Endometrial microvascular endothelial cells (primary cell): Measurements from ENCODE around the gene PRPF19. TPM values are rescaled to one million over a fixed set of nuclear protein-coding genes. Genes with fewer than 3 reads are reported as not detected.
"Not testable (repeated sequence)": the region's sequence is repeated elsewhere in the genome, so short reads cannot be mapped to it uniquely, and the experiment has no call there.

Source experiments
- in situ Hi-C: cut with HindIII; loops from 2 replicates; pipeline ENCODE4 v1.10.0; 2017; ENCODE audit warnings: low sequenced_read_pairs, low pct_unique_long_range_greater_than_20kb; ENCODE audit errors: inconsistent ontology term
- total RNA-seq: library from RNA; depleted of rRNA; stranded (reverse); fragments of >200 nt; gene quantifications from one replicate; pipeline ENCODE4 v1.2.3, GENCODE V29; 2015; ENCODE audit errors: inconsistent ontology term

PRPF19 gene
- total RNA-seq, 1 donor from 2014 or later = 130 TPM

DNA sequence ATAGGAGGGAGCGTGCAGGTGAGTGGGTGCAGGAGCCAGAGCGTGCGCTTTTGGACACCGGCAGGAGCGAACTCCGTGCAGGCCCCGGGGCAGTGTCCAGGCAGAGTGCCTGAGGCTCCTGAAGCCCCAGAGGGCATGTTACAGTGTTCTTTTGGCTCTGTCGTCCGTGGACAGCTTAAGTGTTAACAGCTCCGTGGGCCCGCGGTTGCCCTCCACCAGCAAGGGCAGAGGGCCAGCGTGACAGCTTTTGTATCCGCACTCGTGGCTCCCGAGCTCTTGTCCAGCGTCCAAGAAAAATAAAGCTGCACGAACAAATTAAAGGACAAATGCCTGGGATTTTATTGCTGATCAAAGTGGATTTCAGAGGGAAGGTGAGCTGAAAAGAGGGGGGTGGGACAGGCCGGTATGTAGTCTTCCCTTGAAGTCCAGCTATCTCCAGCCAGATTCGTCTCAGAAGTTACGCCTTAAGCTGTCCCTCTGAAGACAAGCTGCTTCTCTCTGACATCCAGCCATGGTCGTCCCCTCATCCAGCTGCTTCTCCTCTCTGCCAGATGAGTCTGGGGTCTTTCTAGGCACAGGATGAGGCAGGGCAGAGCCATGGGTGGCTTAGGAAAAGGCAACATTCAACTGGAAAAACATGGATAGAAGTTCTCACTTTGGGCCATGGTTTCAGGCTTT is 6.6 kb upstream of the PRPF19 start:
- in situ Hi-C loops = no loop called here

DNA sequence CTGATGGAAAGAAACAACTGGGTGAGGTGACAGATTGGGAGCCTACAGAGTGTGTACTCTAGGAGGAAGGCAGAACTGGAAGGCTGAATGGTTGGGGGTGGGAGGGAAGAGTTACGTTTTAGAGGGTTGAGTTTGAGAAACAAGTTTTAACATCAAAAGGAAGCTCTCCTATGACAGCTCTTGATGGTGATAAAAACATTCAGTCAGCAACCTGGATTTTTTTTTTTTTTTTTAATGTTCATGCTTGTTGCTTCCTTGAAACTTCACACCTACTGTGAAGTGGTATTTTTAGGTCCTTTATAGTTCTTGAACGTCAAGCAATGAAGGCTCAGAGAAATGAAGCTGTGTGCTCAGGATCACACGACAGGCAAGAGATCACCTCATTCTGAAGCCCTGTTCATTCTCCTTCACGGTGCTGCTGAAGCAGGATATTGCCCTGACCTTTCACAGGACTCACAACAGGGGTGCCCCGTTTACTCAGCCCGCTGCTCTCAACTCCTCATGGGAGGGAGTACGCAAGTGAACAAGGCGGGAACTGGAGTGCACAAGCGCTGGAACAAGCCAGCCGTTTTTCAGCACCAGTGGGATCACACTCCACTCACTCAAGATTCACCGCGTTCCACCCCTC is 6.0 kb upstream of the PRPF19 start:
- in situ Hi-C loops = no loop called here

DNA sequence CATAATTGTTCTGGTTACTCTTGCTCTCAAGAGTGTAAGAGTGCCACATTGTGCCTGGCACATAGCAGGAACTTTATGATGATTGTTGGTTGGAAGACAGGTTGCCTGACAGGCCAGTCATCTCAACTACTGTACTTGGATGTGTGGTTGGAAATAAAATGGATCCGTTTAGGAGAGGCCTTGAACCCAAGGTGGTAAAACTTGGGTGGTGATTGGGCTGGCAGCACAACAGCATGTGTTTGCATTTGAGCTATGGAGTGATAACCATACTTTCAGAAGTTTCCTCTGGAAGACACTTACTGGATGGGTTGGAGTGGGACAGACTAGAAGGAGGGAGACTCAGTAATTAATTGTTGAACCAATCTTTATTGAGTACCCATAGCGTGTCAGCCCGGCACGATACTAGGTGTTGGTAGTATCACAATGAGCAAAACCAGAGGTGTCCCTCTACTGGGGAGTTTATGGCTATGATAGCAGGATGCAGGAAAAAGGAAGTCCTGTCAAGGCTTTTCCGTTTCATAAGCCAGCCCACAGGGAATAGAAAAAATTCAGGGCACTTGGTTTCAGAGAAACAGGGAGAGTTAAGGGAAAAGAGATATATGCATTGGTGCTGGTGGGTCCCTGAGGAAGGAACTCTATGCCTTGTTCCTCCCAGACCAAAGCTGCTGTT is 4.5 kb upstream of the PRPF19 start:
- in situ Hi-C loops = no loop called here

DNA sequence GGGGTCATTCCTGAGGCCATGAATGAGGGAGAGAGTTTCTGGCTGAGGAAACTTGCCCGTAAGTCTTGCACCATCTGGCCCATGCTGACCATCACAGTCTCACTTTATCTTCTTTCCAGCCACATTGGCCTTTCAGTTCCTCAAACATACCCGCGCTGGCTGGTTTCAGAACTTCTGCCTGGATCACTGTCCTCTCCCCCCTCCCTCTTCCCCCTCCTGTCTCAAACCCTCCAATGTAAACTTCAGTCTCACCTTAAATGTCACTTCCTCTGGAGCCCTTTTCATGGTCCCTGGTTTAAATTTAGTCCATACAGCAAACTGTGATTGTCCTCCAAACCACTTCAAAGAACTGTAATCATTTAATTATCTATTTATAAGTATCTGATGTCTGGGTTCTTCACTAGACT is 3.9 kb upstream of the PRPF19 start:
- in situ Hi-C loops = no loop called here

DNA sequence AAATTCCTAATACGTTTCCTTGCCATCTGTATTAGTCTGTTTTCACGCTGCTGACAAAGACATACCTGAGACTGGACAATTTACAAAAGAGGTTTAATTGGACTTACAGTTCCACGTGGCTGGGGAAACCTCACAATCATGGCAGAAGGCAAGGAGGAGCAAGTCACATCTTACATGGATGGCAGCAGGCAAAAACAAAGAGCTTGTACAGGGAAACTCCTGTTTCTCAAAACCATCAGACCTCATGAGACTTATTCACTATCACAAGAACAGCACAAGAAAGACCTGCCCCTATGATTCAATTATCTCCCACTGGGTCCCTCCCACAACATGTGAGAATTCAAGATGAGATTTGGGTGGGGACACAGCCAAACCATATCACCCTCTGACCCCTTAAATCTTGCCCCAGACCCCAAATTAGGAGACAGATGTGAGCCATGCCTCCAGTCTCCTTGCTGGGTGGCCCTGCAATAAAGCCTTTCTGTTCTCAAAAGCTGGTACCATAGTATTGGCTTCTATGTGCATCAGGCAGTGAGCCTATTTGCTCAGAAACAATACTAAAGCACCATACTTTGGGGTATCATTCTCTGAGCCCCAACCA is 3.4 kb upstream of the PRPF19 start:
- in situ Hi-C loops = not testable (repeated sequence)

DNA sequence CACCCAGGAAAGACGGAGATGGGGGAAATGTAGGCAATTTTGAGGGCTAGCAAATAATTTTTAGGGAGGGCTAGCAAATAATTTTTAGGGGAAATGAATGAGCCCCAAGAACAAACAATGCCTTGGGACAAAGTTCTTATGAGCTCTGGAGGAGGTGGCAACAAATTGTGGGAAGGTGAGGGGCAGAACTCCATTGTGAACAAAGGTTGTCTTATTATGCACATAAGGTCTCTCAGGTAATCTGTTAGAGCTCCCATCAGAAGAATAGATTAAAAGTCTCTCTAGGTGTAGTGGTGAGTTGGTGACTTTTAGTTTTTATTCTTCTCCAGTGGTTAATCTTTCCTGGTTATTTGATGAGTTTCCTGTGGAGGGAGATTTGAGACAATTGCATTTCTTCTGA is 2.4 kb upstream of the PRPF19 start:
- in situ Hi-C loops = no loop called here

DNA sequence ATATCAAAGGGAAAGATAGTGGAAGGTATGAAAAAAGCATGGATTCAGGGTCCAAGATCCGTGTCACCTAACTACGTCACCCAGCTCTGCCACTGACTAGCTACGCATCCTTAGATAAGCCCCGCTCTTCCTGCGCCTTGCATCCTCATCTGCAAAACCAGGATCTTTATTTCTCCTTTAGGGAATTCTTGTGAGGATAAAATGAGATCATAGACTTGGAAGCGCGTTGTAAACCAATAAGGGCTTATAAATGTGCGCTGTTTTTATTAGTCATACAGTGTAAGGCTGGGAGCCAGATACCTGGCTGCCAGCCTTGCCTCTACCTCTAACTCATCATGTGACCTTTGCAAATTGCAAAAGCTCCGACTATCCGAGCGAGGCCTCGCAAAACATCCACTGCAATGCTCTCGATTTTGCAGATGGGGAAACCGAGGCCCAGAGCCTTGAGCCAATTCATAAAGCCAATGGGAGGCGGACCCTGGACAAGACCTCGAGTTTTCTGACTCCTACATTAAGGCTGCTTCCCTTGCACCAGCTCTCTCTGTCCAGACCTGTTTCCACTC is 753 bp downstream of the PRPF19 start:
- in situ Hi-C loops = no loop called here

DNA sequence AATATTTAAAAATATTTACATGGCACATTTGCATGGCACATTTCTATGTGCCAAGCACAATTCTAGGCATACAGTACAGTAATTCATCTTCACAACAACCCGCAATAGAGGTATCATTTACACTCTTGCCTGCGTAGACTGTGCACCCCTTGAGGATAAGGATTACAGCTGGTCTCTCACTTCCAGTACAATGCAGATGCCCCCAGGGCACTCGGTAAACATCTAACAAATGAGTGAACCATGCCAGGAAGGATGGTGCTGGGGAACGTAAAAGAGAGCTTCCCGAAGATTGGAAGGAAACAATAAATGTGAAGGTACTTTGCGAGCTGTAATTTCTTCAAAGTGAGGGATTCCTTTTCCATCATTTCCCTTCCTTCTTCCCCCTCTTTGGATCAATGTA is 1.3 kb downstream of the PRPF19 start:
- in situ Hi-C loops = no loop called here

DNA sequence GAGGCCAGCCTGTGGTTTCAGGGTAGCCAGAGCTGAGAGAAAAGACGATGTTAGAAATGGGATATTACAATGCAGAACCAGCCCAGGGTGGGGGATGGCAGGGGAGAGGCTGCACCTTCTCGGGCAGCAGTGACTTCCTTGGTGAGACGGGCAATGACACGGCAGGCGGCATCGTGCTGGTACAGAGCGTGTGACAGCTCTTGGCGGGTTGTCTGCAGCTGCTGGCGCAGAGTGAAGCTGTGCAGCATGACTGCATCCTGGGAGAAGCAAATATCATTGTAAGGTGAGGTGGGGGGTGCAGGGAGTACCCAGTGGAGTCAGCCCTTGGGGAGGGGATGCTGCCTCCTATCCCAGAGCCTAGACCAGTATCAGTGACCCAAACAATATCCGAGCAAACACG is 3.8 kb downstream of the PRPF19 start:
- in situ Hi-C loops = no loop called here

DNA sequence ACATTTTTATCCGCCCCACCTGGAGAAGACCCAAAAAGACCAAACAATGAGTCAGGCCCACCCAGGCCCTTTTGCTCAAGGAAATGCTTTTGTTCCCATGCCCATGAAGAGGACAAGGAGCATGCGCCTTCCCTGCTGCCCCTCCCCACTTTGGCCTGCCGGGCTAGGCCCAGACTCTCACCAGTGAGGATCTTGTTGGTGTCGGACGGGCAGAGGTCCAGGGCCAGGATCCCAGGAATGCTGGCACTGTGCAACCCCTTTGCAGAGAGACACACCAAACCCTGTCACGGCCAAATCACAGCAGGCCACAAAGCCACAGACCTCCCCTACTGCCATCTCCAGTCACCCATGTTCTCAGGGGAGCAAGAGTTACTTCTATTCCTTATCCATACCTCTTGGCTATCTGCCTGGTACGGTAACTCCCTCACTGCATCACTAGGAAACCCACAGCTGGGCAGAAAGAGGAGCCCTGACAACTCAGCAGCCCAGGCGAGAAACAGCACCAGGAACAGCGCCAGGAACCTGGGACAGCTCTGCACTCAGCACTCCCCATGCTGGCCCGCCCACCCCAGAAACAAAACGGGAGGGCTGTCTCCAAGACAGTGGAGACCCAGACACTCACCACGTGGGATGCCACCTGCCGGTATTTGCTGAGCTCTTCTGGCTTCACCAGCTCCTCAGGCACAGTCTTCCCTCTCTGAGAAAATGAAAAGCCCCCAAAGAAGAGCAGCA is 5.5 kb downstream of the PRPF19 start:
- in situ Hi-C loops = no loop called here

DNA sequence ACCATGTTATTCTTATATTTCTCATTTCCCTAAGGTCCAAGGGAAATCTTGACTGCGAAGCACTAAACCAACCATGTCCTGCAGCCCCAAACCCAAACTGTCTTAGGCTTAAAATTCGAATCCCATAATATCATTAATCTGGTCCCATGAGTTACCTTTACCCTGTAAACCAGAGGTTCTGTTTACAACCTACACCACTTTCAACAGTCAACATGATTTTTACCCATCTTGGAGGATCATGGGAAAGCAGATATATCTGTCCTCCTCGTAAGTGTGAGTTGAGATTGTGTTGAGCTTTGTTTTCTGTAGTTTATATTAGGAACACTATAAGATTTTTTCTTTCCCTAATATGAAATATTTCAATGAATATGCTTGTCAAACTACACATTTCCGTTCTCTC is 6.4 kb downstream of the PRPF19 start:
- in situ Hi-C loops = no loop called here

DNA sequence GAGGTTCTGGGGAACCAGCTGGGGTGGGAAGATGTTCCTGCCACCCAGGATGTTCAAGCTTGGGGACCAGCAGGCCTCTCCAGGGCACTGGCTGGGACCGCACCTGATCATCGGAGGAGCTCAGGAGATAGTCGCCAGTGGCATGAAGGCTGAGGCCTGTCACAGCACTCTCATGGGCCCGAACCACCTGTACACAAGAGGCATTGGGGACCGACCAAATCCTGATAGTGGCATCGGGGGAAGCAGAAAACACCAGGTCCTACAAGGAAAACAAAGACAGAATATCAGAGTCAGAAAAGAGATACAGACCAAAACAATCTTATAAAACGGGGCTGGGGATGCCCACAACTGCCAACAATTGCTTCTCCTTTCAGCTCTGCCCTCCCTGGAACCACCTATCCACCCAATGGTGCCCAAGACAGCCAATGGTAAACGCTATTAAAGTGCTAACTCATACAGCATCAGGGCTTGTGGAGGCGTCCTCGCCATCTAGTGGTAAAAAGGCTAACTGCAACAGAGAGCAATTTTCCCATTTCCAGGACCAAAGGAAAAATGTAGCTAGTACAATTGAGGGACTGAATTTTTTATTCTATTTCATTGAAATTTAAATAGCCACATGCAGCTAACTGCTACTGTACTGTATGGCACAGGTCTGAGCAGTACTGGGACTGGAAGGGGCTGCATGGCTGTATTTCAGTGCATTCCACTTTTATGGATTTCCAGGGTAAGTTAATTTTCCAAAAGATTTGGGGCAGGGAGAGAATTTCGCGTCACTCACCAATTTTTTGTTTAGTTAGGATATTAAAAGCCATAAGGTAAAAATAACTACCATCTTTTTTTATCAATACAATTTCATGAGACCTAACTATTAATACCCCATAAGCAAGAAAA is 7.1 kb downstream of the PRPF19 start:
- in situ Hi-C loops = no loop called here

DNA sequence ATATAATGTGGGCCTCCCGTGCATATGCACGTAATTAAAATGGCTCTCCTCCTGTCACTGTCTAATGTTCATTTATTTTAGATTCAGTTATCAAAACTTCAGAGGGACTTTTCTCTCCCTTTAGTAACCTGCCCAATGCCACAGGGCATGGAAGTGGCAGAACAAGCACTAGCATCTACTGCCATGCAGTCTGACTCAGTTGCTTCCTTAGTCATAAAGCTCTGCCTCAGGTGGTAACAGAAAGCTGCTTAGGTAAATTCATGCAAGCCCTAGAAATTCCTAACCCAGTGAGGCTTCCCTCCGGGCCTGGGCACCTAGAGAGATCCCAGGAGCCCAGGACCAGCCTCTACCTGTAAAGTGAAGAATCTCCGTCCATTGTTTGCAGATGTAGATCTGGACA is 8.9 kb downstream of the PRPF19 start:
- in situ Hi-C loops = no loop called here

DNA sequence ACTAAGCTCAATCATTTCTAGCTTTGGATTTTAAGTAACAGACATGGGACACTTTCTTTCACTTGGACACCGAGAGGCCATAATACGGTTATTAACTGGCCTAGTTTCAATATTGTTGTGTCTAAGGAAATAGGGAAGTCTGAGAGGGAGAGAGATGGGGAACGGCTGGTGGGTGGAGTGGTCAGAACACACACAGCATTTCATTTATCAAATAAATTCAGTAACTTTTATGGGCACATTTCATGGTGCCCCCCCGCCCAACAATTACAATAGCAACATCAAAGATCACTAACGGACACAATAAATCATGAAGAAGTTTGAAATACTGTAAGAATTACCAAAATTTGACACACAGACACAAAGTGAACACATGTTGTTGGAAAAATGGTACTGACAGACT is 10.7 kb downstream of the PRPF19 start:
- in situ Hi-C loops = no loop called here

DNA sequence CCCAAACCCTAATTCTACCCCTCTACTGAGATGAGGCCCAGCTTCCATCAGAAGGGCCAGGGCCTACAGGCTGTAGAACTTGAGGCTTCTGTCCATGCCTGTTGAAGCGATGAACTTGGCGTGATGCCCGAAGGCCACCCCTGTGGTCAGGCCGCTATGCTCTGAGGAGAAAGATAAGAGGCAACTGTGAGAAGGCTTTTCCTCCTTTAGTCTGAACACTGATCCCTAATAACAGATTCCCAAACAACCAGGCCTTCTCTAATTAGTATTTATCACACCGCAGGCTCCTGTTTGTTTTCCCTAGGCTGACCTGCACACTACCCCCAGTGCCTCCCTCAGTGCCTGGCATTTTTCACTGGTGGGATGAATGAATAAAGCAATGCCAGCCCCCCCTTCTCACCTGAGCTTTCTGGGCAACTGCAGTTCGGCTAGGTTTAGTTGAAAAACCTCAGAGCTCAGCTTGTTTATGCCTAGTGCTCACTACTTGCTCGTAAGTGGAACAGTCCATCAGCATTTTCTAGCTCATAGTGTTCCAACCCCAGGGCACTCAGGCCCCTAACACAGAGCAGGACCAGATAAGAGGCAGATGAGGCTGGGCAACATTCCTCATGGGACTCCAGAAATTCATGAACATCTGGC is 15.2 kb downstream of the PRPF19 start:
- in situ Hi-C loops = no loop called here

DNA sequence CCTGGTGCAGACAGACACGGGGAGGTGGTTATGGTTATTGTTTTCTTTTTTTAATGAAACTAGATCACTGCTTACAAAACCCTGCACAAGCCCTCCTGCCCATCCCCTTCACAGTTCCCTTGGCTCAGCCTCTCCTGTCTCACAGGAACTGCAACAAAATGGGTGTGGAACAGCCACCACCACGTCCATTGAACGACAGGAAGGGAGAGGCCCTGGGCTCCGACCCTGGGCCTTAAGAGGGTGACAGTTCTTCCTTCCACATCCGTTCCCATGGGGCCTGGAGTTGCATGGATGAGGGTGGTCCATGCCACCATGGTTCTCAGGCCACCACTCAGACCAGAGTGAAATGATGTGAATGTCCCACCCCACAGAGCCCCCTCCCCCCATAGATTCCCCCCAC is 15.7 kb downstream of the PRPF19 start:
- in situ Hi-C loops = no loop called here

DNA sequence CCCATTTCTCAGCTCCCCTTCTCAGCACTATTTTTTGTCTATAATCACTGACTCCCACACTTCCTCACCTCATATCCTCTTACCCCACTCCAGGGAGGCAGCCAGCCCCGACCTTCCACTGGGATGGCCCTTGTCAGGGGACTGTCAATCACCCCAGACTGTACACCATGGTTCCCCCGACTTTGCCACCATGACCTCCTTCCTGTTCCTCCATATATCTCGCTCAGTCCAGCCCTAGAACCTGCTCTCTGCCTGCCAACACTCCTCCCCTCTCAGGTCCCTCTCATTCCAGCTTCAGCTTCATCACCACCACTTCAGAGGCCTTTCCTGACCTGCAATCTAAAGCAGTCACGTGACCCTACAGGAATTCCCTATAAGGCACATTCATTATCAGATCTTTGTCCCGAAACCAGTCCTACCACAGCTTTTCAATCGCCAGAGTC is 16.5 kb downstream of the PRPF19 start:
- in situ Hi-C loops = no loop called here

DNA sequence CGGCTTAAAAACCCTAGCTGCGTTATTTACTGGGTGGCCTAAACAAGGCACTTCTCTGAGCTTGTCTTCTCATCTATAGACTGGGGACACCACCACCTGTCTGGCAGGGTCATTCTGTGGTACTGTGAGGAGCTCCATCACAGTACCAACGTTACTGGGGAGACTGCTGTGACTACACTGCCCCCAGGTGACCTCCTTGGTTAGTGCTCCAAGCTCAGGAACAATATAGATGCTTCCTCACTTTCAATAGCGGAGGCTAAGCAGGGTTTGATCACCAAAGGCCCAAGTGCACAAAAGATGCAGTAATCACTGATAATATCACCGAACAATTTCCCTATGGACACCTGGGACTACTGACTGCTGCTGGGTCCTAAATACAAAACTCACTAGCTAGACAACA is 18.8 kb downstream of the PRPF19 start:
- in situ Hi-C loops = no loop called here
